GM12878 (cell line): ENCODE results near the gene BPIFA1. TPM values are rescaled to one million over a fixed set of nuclear protein-coding genes. Genes with fewer than 3 reads are reported as not detected.

Experiments used
- ATAC-seq: fragments of 200-7000 bp; cut with Tn5 transposase; 3 replicates; pipeline ENCODE4 v1.9.1; 2020; ENCODE audit warnings: mild to moderate bottlenecking, moderate library complexity
- BruUV-seq: library from RNA; stranded (reverse); fragments of 400-500 nt; replicated peaks from 2 replicates; lab custom pipeline; 2021; lab: Mats Ljungman, UMichigan
- CTCF ChIA-PET: fragments of 300-600 bp; sonication (Branson Sonifier 250); formaldehyde crosslinking; extraction: SDS; loops from one replicate; lab custom pipeline; 2021; ENCODE audit warnings: inconsistent platforms; lab: Yijun Ruan, JAX
- POLR2A ChIA-PET: fragments of 350-600 bp; formaldehyde crosslinking; extraction: SDS; loops from one replicate; lab custom pipeline; 2021; ENCODE audit warnings: inconsistent platforms; lab: Charles Lee
- RAD21 ChIA-PET: fragments of 300-600 bp; sonication (Branson Sonifier 250); formaldehyde crosslinking; loops from one replicate; lab custom pipeline; 2023; ENCODE audit warnings: antibody characterized with exemption; ENCODE audit not compliant: unreplicated experiment; lab: Charles Lee
- SMC1A ChIA-PET: fragments of 300-600 bp; sonication (Branson Sonifier 250); formaldehyde crosslinking; loops from one replicate; lab custom pipeline; 2023; ENCODE audit not compliant: unreplicated experiment, uncharacterized antibody; lab: Charles Lee
- DNase-seq: peaks from one replicate; pipeline ENCODE4 v3.0.0-alpha.2; 2011; ENCODE audit warnings: low read depth, low spot score
- FAIRE-seq: peaks from 3 replicates; lab custom pipeline; 2011; peaks lifted over from hg19 to GRCh38; lab: Jason Lieb, UNC
- H2AFZ ChIP-seq: 2 replicates; pipeline ENCODE4 v1.6.0; 2011; ENCODE audit warnings: low read depth, low read length, control low read depth; ENCODE audit not compliant: control insufficient read depth
- H3K27ac ChIP-seq: 2 replicates; pipeline ENCODE4 v1.5.1; 2011; ENCODE audit warnings: control low read depth; ENCODE audit not compliant: control insufficient read depth, insufficient read depth
- H3K27me3 ChIP-seq, 2 experiments: replicated peaks in 1 of 2; 2 replicates each; pipeline versions ENCODE4 v1.6.0 to v1.6.1; 2011; ENCODE audit warnings: low read length in 1 of 2; ENCODE audit not compliant: control insufficient read depth in 2 of 2, insufficient read depth in 2 of 2
- H3K36me3 ChIP-seq, 2 experiments: 2 replicates each; pipeline ENCODE4 v1.5.1; 2011; ENCODE audit warnings: low read length in 1 of 2; ENCODE audit not compliant: control insufficient read depth in 2 of 2, insufficient read depth in 2 of 2
- H3K4me1 ChIP-seq: 2 replicates; pipeline ENCODE4 v1.6.1; 2011; ENCODE audit warnings: mild to moderate bottlenecking, low read length, moderate library complexity, mixed read lengths; ENCODE audit not compliant: control insufficient read depth, insufficient read depth
- H3K4me2 ChIP-seq: 2 replicates; pipeline ENCODE4 v1.6.0; 2011; ENCODE audit warnings: control low read depth; ENCODE audit not compliant: control insufficient read depth, insufficient read depth
- H3K4me3 ChIP-seq: fragments of 200-600 bp; sonication (generic); 2 replicates; pipeline ENCODE4 v1.5.1; 2016
- H3K79me2 ChIP-seq: 2 replicates; pipeline ENCODE4 v1.6.0; 2011; ENCODE audit warnings: low read length; ENCODE audit not compliant: control insufficient read depth, insufficient read depth
- H3K9ac ChIP-seq: 2 replicates; pipeline ENCODE4 v1.8.0; 2011; ENCODE audit warnings: low read length, control low read depth, mixed read lengths; ENCODE audit not compliant: control insufficient read depth, insufficient read depth
- H3K9me3 ChIP-seq: replicated peaks from 3 replicates; pipeline ENCODE4 v1.5.1; 2011; ENCODE audit warnings: mild to moderate bottlenecking, low read length; ENCODE audit not compliant: control insufficient read depth, insufficient read depth
- H4K20me1 ChIP-seq: 2 replicates; pipeline ENCODE4 v1.6.0; 2011; ENCODE audit not compliant: control insufficient read depth, insufficient read depth
- BACH1 ChIP-seq: fragments of 450-650 bp; IDR thresholded peaks from 2 replicates; pipeline ENCODE4 v1.6.1; 2017; ENCODE audit warnings: mild to moderate bottlenecking, borderline replicate concordance
- CBFB ChIP-seq: IDR thresholded peaks from 2 replicates; pipeline ENCODE4 v1.6.1; 2016; ENCODE audit warnings: antibody characterized with exemption, low read depth
- E2F8 ChIP-seq: fragments of 450-650 bp; IDR thresholded peaks from 2 replicates; pipeline ENCODE4 v1.6.1; 2018; ENCODE audit warnings: mild to moderate bottlenecking, low read depth, moderate library complexity; ENCODE audit not compliant: partially characterized antibody
- EGR1 ChIP-seq, 2 experiments: IDR thresholded peaks; 1 replicate in 1 of 2; 2 replicates in 1 of 2; pipeline ENCODE4 v1.6.1; 2011 to 2012; ENCODE audit warnings: low read depth in 2 of 2, low read length in 2 of 2, borderline replicate concordance in 1 of 2, mild to moderate bottlenecking in 1 of 2, moderate library complexity in 1 of 2
- GABPA ChIP-seq: IDR thresholded peaks from 2 replicates; pipeline ENCODE4 v1.6.1; 2014; ENCODE audit warnings: antibody characterized with exemption, low read depth, mild to moderate bottlenecking, inconsistent platforms
- KLF5 ChIP-seq: fragments of 450-650 bp; IDR thresholded peaks from 2 replicates; pipeline ENCODE4 v1.6.1; 2014; ENCODE audit warnings: mild to moderate bottlenecking; ENCODE audit not compliant: partially characterized antibody
- MTA3 ChIP-seq: IDR thresholded peaks from 2 replicates; pipeline ENCODE4 v1.6.1; 2012; ENCODE audit warnings: low read length, inconsistent platforms, borderline replicate concordance
- NR2C1 ChIP-seq: fragments of 450-650 bp; IDR thresholded peaks from 2 replicates; pipeline ENCODE4 v1.6.1; 2017; ENCODE audit warnings: antibody characterized with exemption, mild to moderate bottlenecking, moderate library complexity
- NR2F1 ChIP-seq: fragments of 450-650 bp; conservative IDR thresholded peaks from 2 replicates; pipeline ENCODE4 v1.6.1; 2017; ENCODE audit warnings: mild to moderate bottlenecking
- SKIL ChIP-seq: fragments of 450-650 bp; IDR thresholded peaks from 2 replicates; pipeline ENCODE4 v1.6.1; 2017; ENCODE audit warnings: mild to moderate bottlenecking, low read depth, inconsistent platforms; ENCODE audit not compliant: poor library complexity, severe bottlenecking
- SP1 ChIP-seq: IDR thresholded peaks from one replicate; pipeline ENCODE4 v1.6.1; 2011; ENCODE audit warnings: low read depth, low read length
- YBX1 ChIP-seq: fragments of 450-650 bp; IDR thresholded peaks from 2 replicates; pipeline ENCODE4 v1.6.1; 2016; ENCODE audit warnings: antibody characterized with exemption
- WGBS: methylation state at CpG from one replicate; pipeline ENCODE4 v1.1.6; 2016; ENCODE audit warnings: low lambda C conversion rate; ENCODE audit not compliant: insufficient replicate concordance, insufficient coverage; ENCODE audit errors: missing lambda C conversion rate; 5-methylcytosine and 5-hydroxymethylcytosine counted together
- in situ Hi-C: fragments of 300-500 bp; cut with MboI; formaldehyde crosslinking; loops from 9 replicates; pipeline ENCODE4 v1.14.3; 2018; ENCODE audit warnings: mixed read lengths
- intact Hi-C: fragments of 100-400 bp; cut with micrococcal nuclease; formaldehyde crosslinking; loops from one replicate; pipeline ENCODE4 v1.14.2; 2022; ENCODE audit not compliant: unreplicated experiment
- polyA plus RNA-seq, 11 experiments: library from polyadenylated mRNA; depleted of rRNA in 4 of 11; unstranded in 6 of 11; stranded (reverse) in 5 of 11; fragments of >200 nt; fragmentation: Nextera tagmentation in 4 of 11; fragmentation: Illumina TruSeq in 1 of 11; extraction: Ambion mirVana in 4 of 11; extraction: Trizol in 1 of 11; gene quantifications; 1 replicate in 1 of 11; 2 replicates in 10 of 11; pipeline versions ENCODE4 v1.2.1 to v1.2.3, GENCODE V29; 2011 to 2016; ENCODE audit warnings: inconsistent platforms in 2 of 11, missing spikeins in 2 of 11, low read depth in 1 of 11
- total RNA-seq, 4 experiments: library from RNA; depleted of rRNA in 3 of 4; stranded (reverse); fragments of >200 nt in 3 of 4; fragmentation: Illumina TruSeq in 1 of 4; extraction: Trizol in 1 of 4; gene quantifications; 2 replicates each; pipeline versions ENCODE4 v1.2.1 to v1.2.3, GENCODE V29; 2013 to 2021

BPIFA1 gene
- total and polyA plus RNA-seq, 10 of the 15 experiments (the other 5 are each of a cell fraction or from before 2014, with no cell fraction given): not detected

- intact Hi-C loops: no loop called here
- H3K27ac ChIP-seq: no peak overlapping the region
- no peaks in the 10 kb centered on the region for H3K9me3 ChIP-seq
- no peaks in the 10 kb centered on the region for H3K79me2 ChIP-seq
- in situ Hi-C loops: no loop called here
- H2AFZ ChIP-seq: no peak overlapping the region
- no TSS peak for BruUV-seq
- H3K4me1 ChIP-seq: no peaks in the 10 kb centered on the region
- H3K4me2 ChIP-seq: no peak overlapping the region
- SMC1A ChIA-PET: interaction anchor here (0.6 kb wide), 1 partner anchor 75 kb away, joined by 3 read pairs; no protein-coding TSS in a partner anchor
- TF ChIP-seq MTA3 (no peak), BACH1 (no peak), CBFB (no peak), NR2F1 (no peak), SP1 (no peak), YBX1 (no peak), SKIL (no peak), NR2C1 (no peak), GABPA (no peak), EGR1 (IDR thresholded peaks at IDR 0.05; ENCODE audit: borderline replicate concordance in 1 of 2, low read depth in 2 of 2, low read length in 2 of 2) (no peak), KLF5 (no peak), E2F8 (no peak)
- no peaks in the 10 kb centered on the region for H3K27me3 ChIP-seq
- no peak for DNase-seq
- H4K20me1 ChIP-seq: no peaks in the 10 kb centered on the region
- WGBS: 23% methylated on average over 1 of the region's 1 CpG
- no peak for ATAC-seq
- POLR2A ChIA-PET: no interaction called here
- H3K9ac ChIP-seq: no peak overlapping the region
- RAD21 ChIA-PET: no interaction called here
- CTCF ChIA-PET: no interaction called here
- no peaks in the 10 kb centered on the region for H3K36me3 ChIP-seq
- no peak overlapping the region for H3K4me3 ChIP-seq
- no peak for FAIRE-seq
These were observed 13.7 kb downstream of the BPIFA1 start for GRCh38 chr20:33249456-33249855.
